ENCODE measurements around the gene MAPKAPK3.

MAPKAPK3 gene

DNA sequence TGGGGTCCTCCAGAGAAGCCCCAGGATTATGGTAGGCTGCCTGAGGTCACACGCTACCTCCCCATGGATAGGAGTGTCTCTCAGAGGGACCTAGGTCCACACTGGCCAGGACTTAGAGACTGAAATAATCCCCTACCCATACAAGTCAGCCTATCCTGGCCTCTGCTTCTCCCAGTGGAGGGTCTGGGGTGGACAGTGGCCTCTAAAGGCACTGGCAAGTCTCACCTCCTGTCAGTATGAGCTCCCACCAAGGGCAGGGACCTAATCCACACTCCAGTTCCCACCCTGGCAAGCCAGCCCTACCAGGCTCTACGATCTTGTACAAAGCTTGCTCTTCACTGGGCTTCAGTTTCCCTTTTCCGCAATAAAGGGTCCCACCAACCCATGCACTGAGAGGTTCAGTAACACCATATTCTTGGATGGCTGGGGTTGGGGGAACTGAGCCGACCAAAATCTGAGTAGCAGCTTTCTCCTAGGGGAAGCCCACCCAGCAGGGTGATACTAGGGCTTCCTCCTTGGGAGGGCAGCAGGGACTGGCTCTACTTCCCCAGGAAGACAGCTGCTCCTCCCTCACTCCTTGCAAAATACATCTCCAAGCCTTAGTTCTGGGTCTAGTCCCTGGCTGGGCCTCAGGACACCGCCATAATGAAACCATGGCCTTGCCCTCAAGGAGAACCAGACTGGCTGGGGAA, 7.7 kb upstream of the MAPKAPK3 start:
- no peak for DNase-seq (ENCODE audit: low read depth)

GRCh38 chr3:50609763-50610085, 7.2 kb upstream of the MAPKAPK3 start:
- no peak for DNase-seq (ENCODE audit: low read depth)

DNA sequence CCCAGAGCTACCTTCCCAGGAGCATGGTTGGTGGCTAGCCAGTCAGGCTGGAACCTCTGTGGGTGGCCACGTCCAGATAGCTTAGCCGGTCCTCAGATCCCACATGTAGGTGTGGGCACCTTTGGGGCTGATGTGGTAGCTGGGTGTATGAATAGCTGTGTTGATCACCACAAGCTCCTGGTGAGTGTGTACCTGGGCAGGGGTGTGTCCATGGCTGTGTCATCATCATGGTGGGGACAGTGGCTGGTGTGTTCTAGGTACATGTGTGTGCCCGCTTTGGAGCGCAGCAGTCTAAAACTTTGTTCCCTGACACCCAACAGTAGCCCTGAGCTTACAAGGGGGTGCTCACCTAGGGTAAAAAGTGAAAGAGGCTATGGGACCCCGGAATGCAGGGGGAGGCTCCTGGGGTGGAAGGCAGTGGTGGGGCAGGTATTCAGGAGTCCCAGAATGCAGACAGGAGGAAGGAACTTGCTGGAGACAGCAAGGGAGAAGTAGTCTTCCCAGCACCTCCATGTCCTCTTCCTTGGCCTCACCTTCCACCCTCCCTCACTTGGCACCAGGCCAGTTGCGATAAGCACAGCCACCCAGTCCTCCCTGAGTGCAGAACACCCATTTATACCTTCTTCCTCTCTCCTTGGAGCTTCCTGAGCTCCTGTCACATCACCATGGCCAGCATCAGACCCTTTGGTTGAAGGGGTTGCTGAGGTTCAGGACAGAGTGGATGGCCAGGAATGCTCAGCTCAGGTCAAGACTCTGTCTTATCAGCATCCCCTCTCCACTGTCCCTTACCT, 6.6 kb upstream of the MAPKAPK3 start:
- no peak for DNase-seq (ENCODE audit: low read depth)

- no peak for DNase-seq (ENCODE audit: low read depth)
Measured at GRCh38 chr3:50610992-50611463, 5.9 kb upstream of the MAPKAPK3 start.

- DNase-seq (ENCODE audit: low read depth): peak; percentile 98
Measured at GRCh38 chr3:50611464-50612233, 5.3 kb upstream of the MAPKAPK3 start, which contains the start of gene CISH. Gene CISH (minus strand): TSS chr3:50611774. CDS start chr3:50611650, 124 bp downstream.

DNA sequence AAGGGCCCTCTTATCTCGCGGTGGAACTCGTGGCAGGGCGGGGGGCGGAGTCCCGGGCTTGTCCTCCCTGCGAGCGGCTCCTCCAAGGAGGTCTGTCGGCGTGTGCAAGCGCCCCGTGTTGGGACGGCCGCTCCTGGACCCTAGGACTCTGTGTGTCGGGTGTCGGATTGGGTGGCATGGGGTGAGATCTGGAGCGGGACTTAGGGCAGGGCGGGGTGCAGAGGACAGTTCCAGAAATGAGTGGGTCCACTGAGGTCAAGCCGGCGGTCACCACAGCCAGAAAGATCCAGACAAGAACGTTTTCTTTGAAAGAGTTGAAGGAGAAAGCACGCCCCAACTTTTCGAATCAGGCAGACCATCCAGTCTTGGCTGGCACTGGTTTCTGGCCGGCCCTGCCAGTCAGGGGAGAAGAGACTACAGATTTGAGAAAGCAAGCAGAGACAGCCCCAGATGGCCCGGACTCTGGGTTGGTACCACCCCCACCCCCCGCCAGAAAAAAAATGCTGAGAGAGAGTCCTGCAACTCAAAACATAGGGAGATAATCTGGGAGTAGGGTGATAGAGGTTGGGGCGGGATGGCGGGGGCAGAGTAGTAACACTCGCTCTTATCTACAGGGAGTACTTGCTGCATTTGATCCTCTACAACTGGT, 4.6 kb upstream of the MAPKAPK3 start:
- DNase-seq (ENCODE audit: low read depth): no peak

GRCh38 chr3:50612970-50613846, 3.7 kb upstream of the MAPKAPK3 start:
- no peak for DNase-seq (ENCODE audit: low read depth)

DNA sequence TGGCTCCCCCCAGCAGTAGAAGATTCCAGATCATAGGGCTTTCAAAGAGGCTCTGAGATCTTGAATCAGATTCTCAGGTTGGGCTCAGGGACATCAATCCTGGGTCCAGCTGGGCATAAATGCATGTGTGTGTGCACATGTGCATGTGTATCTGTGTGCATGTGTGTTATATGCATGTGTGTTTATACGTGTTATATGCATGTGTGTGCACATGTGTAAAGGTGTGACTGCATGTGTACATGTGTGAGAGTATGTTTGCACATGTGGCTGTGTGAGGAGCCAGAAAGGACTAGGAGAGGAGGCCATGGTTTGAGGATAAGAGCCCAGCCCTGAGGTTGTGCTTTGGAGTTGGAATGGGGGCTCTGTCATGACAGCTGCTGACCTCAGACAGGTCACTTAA, 1.8 kb upstream of the MAPKAPK3 start:
- no peak for DNase-seq (ENCODE audit: low read depth)

DNA sequence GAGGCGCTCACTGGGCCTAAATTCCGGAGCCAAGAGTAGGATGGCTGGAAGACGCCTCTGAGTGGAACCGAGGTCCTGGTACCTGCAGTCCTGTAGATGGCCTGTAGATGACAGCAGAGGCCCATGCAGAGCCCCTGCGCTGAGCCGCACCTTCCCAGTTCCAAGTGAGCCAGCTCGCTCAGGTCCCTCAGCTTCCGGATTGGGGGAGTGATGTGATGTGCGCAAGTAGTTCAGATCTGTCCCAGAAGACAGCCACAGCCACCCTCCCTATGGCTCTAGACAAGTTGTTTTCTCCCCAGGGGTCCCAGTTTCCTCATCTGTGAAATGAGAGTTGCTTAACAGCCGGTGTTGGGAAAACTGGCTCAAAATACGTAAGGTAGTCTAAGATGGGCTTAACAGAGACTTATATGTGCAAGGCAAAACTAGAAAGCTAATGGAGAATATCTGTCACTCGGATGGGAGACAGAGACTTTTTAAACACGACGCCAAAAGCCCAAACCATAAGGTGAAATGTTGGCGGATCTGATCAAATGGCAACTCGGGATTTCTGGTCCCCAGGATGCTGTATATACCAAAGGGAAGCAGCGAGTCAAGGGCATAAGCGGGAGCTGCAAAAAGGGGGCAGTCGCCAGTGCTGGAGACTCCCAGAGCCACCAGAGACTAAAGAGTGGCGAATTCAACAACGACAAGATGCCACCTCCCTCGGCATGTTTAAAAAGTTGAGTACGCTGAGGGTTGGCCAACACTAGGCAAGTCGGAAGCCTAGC, 765 bp upstream of the MAPKAPK3 start:
- peak; percentile 81 for DNase-seq (ENCODE audit: low read depth)

GRCh38 chr3:50616770-50617095, 218 bp upstream of the MAPKAPK3 start:
- peak; percentile 93 for DNase-seq (ENCODE audit: low read depth)

- no peak for DNase-seq (ENCODE audit: low read depth)
Measured at GRCh38 chr3:50617911-50618481, 1.0 kb downstream of the MAPKAPK3 start.

GRCh38 chr3:50620420-50620819, 3.5 kb downstream of the MAPKAPK3 start:
- no peak for DNase-seq (ENCODE audit: low read depth)

DNA sequence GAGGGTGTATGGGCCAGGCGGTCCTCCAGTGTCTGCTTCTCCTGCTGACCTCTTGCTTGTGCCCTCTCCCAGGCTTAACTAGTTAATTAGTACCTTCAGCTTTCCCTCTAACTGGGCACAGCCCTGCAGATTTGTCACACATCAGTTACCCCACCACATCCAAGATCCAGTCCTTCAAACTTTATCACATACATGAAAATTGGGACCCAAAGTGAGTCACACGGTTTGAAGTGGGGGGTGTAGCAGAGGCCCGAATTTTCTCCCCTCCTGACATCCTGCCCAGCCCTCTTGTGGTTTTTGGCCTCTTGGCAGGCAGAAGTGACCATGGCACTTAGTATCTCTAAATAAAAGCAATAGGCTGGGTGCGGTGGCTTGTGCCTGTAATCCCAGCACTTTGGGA, 3.9 kb downstream of the MAPKAPK3 start:
- DNase-seq (ENCODE audit: low read depth): no peak

GRCh38 chr3:50622881-50623280, 5.9 kb downstream of the MAPKAPK3 start:
- no peak for DNase-seq (ENCODE audit: low read depth)

GRCh38 chr3:50623840-50624474, 7.0 kb downstream of the MAPKAPK3 start:
- peak; percentile 66 for DNase-seq (ENCODE audit: low read depth)

DNA sequence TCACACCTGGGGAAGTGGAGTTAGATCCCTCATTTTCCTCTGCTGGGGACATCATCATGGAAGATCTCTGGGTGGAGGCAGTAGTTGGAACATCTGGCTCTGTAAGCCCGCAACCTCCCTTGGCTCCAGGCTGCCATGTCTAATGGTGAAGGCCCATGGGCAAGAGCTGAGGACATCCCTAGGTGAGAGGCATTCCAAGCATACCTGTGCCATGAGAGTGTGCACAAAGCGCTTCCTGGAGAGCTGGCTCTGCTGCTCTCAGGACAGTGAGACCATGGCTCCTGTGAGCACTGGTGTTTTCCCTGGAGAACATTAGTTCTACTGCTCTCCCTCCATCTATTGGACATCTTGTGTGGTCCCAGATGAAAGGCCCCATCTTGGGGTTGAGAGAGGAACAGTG, 7.7 kb downstream of the MAPKAPK3 start:
- DNase-seq (ENCODE audit: low read depth): no peak

GRCh38 chr3:50625231-50626182, 8.6 kb downstream of the MAPKAPK3 start:
- DNase-seq (ENCODE audit: low read depth): no peak

- no peak for DNase-seq (ENCODE audit: low read depth)
Measured at GRCh38 chr3:50626401-50626800, 9.4 kb downstream of the MAPKAPK3 start.
